Immature natural killer cell (primary cell): Measurements from ENCODE around the gene CES3. TPM values are rescaled to one million over a fixed set of nuclear protein-coding genes. Genes with fewer than 3 reads are reported as not detected.

Experiments
- DNase-seq, 3 donors: peaks; one replicate each; pipeline ENCODE4 v3.0.0; 2022; ENCODE audit warnings: mixed read lengths in 1 of 3
- H3K27ac Mint-ChIP-seq, 6 donors: one replicate each; pipeline ENCODE4 v1.8.0; 2020; ENCODE audit warnings: mixed read lengths in 6 of 6, mild to moderate bottlenecking in 5 of 6, inconsistent platforms in 4 of 6, moderate library complexity in 3 of 6
- H3K27me3 Mint-ChIP-seq, 3 donors: one replicate each; pipeline ENCODE4 v1.8.0; 2020 to 2021; ENCODE audit warnings: low read depth in 3 of 3, mild to moderate bottlenecking in 3 of 3, mixed read lengths in 3 of 3, moderate library complexity in 3 of 3, inconsistent platforms in 1 of 3
- H3K36me3 Mint-ChIP-seq, 3 donors: one replicate each; pipeline ENCODE4 v1.8.0; 2020; ENCODE audit warnings: mixed read lengths in 3 of 3, inconsistent platforms in 2 of 3, mild to moderate bottlenecking in 2 of 3
- H3K4me1 Mint-ChIP-seq, 2 donors: one replicate each; pipeline ENCODE4 v1.8.0; 2020; ENCODE audit warnings: inconsistent platforms in 2 of 2, mild to moderate bottlenecking in 2 of 2, mixed read lengths in 2 of 2, moderate library complexity in 1 of 2
- H3K4me3 Mint-ChIP-seq, 5 donors: one replicate each; pipeline ENCODE4 v1.8.0; 2020; ENCODE audit warnings: mild to moderate bottlenecking in 5 of 5, mixed read lengths in 5 of 5, inconsistent platforms in 3 of 5, moderate library complexity in 3 of 5
- H3K9me3 Mint-ChIP-seq, 6 donors: one replicate each; pipeline ENCODE4 v1.8.0; 2020; ENCODE audit warnings: mild to moderate bottlenecking in 6 of 6, mixed read lengths in 6 of 6, inconsistent platforms in 4 of 6, moderate library complexity in 3 of 6
- polyA plus RNA-seq, 3 donors: library from polyadenylated mRNA; unstranded; fragments of 300-500 nt; fragmentation: Illumina TruSeq; gene quantifications; one replicate each; pipeline ENCODE4 v1.2.3, GENCODE V29; 2021

Gene CES3, protein sequence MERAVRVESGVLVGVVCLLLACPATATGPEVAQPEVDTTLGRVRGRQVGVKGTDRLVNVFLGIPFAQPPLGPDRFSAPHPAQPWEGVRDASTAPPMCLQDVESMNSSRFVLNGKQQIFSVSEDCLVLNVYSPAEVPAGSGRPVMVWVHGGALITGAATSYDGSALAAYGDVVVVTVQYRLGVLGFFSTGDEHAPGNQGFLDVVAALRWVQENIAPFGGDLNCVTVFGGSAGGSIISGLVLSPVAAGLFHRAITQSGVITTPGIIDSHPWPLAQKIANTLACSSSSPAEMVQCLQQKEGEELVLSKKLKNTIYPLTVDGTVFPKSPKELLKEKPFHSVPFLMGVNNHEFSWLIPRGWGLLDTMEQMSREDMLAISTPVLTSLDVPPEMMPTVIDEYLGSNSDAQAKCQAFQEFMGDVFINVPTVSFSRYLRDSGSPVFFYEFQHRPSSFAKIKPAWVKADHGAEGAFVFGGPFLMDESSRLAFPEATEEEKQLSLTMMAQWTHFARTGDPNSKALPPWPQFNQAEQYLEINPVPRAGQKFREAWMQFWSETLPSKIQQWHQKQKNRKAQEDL
- polyA plus RNA-seq: not detected

DNA sequence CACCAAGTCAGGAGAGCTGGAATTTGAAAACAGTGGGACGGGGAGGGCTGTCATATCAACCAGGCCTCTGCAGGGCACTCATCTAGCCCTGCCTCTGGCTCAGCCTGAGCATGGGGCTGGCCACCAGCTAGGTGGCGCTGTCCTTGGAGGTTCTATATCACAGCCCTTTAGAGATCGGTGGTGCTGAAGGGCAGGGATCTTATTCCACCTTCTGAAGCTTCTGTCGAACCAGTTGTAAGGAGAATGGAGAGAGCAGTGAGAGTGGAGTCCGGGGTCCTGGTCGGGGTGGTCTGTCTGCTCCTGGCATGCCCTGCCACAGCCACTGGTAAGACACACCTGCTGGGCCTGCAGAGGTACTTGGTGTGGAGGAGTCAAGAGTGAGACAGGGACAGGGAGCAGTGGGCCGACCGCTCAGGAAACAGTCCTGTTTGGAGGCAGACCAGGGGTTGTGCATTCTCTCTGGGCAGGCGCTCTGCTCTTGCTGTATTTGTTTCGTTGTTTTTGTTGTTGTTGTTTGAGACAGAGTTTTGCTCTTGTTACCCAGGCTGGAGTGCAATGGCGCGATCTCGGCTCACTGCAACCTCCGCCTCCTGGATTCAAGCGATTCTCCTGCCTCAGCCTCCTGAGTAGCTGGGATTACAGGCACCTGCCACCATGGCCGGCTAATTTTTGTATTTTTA lies at the start of gene CES3:
TSS of gene CES3 (plus strand) at position 202 of the 680 bp plus-strand sequence. CDS start at position 244, 42 bp downstream.
- H3K9me3 Mint-ChIP-seq: no peaks in the 10 kb centered on the region
- DNase-seq: peak in 1 of 3 donors; percentile 30
- peaks cover 0 to 7% (median 1%) of the 10 kb centered on the region in 3 donors for H3K27me3 Mint-ChIP-seq
- H3K36me3 Mint-ChIP-seq: no peaks in the 10 kb centered on the region
- H3K4me1 Mint-ChIP-seq: no peaks in the 10 kb centered on the region
- peak within 1 kb of the TSS in 1 of 6 donors; percentile 55 for H3K27ac Mint-ChIP-seq
- no peak within 1 kb of the TSS for H3K4me3 Mint-ChIP-seq

DNA sequence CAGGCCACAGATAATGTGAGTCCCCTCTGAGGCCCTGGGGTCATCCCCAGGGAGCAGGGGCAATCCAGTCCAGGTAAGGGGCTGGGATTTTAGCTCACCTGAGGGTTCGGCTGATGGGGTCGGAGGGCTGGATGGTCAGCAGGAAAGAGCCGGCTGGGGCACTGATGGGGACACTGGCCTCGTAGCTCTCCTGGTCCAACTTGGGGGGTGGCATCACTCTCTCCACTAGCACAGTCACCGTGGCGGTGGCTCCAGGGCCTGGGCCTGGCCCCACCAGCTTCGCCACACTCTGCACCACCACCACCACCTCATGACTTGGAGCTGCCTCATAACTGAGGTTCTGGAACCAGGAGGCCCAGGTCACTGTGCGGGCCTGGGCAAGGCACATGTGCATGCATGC lies 49.3 kb upstream of the CES3 start:
- no peak overlapping the region for H3K27ac Mint-ChIP-seq
- H3K4me1 Mint-ChIP-seq: no peaks in the 10 kb centered on the region
- H3K27me3 Mint-ChIP-seq: peaks cover 0 to 3% (median 2%) of the 10 kb centered on the region in 3 donors
- no peak overlapping the region for H3K4me3 Mint-ChIP-seq
- H3K36me3 Mint-ChIP-seq: no peaks in the 10 kb centered on the region
- H3K9me3 Mint-ChIP-seq: peaks cover 0 to 1% (median 0%) of the 10 kb centered on the region in 6 donors
- DNase-seq: no peak

DNA sequence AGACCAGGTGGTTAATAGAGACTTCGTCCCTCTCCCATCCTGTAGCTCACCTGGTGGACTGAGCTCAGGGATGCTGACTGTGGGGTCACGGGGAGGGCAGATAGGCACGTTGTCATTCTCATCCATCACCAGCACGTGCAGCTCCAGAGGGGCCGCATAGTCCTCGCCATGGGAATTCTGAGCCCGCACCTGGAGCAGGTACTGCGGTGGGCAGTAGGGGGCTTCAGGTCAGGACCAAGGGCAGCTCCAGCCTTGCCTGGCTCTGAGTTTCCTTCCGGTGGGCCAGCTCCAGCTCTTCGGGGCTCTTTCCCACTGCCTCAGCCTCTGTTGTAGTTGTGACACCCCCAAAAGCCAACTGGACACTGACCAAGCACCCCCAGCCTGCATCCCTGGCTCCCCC lies 48.0 kb upstream of the CES3 start:
- no peak for DNase-seq
- H3K4me3 Mint-ChIP-seq: no peak overlapping the region
- peaks cover 0 to 3% (median 2%) of the 10 kb centered on the region in 3 donors for H3K27me3 Mint-ChIP-seq
- no peaks in the 10 kb centered on the region for H3K4me1 Mint-ChIP-seq
- H3K36me3 Mint-ChIP-seq: no peaks in the 10 kb centered on the region
- H3K27ac Mint-ChIP-seq: no peak overlapping the region
- H3K9me3 Mint-ChIP-seq: peaks cover 0 to 1% (median 0%) of the 10 kb centered on the region in 6 donors

DNA sequence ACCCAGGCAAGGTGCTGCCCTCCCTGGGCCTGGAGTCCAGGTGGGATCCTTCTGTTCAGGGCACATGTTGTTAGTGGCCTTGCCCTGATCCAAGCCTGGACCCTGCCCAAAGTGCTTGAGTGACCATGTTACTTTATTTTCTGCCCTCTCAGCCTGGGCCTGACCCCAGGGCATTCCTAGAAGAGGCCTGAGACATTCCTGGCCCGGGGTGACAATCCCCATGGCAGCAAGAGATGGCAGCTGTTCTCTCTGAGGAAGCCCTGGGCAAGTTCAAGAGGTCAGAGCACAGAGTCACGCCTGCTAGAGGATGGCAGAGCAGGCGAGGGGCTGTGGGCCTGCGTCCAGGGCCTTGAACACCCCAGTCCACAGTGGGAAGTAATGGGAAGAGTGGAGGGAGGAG lies 47.4 kb upstream of the CES3 start:
- peaks cover 0 to 4% (median 3%) of the 10 kb centered on the region in 3 donors for H3K27me3 Mint-ChIP-seq
- DNase-seq: no peak
- H3K4me1 Mint-ChIP-seq: no peaks in the 10 kb centered on the region
- no peaks in the 10 kb centered on the region for H3K36me3 Mint-ChIP-seq
- H3K9me3 Mint-ChIP-seq: peaks cover 0 to 1% (median 0%) of the 10 kb centered on the region in 6 donors
- no peak overlapping the region for H3K27ac Mint-ChIP-seq
- no peak overlapping the region for H3K4me3 Mint-ChIP-seq

DNA sequence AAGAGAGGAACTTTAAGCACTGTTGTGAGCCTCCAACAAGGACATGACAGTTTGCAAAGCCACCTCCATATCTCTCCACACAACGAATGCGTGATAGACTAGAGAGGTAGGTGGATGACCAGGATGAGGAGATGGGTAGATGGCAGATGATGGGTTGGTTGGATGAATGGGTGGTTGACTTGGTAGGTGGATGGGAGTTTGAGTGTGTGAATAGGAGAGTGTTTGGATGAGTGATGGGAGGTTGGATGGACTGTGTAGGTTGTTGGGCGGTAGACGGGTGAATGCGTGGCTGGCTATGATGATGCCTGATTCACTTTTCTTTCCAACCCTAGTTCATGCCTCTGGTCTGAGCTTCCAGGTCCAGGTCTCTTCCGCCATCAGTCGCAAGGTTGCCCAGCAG lies 46.5 kb upstream of the CES3 start:
- H3K4me3 Mint-ChIP-seq: no peak overlapping the region
- H3K27me3 Mint-ChIP-seq: peaks cover 3 to 4% (median 3%) of the 10 kb centered on the region in 3 donors
- H3K27ac Mint-ChIP-seq: peak overlapping the region in 1 of 6 donors; percentile 49
- no peak for DNase-seq
- H3K4me1 Mint-ChIP-seq: no peaks in the 10 kb centered on the region
- H3K9me3 Mint-ChIP-seq: peaks cover 0 to 1% (median 0%) of the 10 kb centered on the region in 6 donors
- no peaks in the 10 kb centered on the region for H3K36me3 Mint-ChIP-seq

DNA sequence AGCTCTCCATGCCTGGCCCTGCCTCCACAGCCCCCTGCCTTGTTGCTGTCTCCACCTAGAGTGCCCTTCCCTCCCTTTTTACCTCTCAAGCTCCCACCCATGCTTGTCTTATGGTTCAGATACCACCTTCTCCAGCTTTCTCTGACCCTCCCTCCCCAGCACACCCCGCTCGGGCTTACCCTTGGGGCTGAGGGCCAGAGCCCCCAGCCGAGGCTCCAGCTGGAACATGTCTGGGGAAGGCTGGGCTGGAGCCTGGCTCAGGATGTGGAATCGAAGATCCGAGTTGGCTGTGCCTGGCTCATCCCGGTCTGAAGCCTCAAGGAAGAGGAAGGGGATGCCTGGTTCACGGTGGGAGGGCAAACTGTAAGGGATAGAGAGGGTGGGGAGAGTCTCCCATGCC lies 46.0 kb upstream of the CES3 start:
- H3K9me3 Mint-ChIP-seq: peaks cover 0 to 1% (median 0%) of the 10 kb centered on the region in 6 donors
- no peak overlapping the region for H3K4me3 Mint-ChIP-seq
- no peak overlapping the region for H3K27ac Mint-ChIP-seq
- H3K27me3 Mint-ChIP-seq: peaks cover 3 to 4% (median 3%) of the 10 kb centered on the region in 3 donors
- no peaks in the 10 kb centered on the region for H3K4me1 Mint-ChIP-seq
- H3K36me3 Mint-ChIP-seq: no peaks in the 10 kb centered on the region
- DNase-seq: no peak

DNA sequence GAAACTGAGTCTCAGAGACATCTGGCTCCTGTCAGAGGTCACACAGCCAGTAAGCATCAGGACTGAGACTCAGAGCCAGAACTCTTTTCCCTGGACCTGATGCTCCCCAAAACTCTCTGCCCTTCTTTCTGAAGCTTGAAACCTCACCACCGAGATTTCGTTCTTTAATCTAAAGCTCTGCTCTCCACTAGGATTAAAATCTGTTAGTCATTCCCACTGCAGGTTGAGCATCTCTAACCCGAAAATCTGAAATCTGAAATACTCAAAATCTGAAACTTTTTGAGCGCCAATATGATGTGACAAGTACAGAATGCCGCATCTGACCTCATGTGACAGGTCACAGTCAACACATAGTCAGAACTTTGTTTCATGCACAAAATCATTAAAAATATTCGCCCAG lies 44.5 kb upstream of the CES3 start:
- Mint-ChIP-seq H3K36me3 (no peaks in the 10 kb centered on the region), H3K4me1 (no peaks in the 10 kb centered on the region), H3K9me3 (peaks cover 0 to 1% (median 0%) of the 10 kb centered on the region in 6 donors), H3K4me3 (no peak overlapping the region), H3K27me3 (peaks cover 3 to 9% (median 8%) of the 10 kb centered on the region in 3 donors), H3K27ac (no peak overlapping the region)
- DNase-seq: no peak

DNA sequence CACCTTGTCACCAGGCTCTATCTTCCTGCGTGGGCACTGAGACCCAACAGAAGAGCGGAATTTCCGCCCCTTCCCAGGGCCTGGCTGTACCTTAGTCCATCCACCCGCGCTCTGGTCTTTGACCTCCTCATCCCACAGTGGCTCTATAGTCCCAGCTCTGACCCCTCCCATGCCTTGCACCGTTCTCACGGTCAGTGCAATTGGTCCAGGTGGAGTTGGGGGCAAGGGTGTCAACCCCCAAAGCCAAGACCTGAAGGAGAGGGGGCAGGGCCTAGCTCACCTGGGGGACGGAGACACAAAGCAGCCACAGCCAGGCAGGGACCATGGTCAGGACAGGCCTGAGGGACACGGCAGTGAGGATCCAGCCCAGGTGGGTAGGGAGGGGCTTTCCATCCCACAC lies 43.3 kb upstream of the CES3 start:
- no peak overlapping the region for H3K27ac Mint-ChIP-seq
- H3K4me3 Mint-ChIP-seq: no peak overlapping the region
- H3K36me3 Mint-ChIP-seq: no peaks in the 10 kb centered on the region
- H3K4me1 Mint-ChIP-seq: no peaks in the 10 kb centered on the region
- H3K9me3 Mint-ChIP-seq: peaks cover 0 to 1% (median 0%) of the 10 kb centered on the region in 6 donors
- peaks cover 3 to 9% (median 8%) of the 10 kb centered on the region in 3 donors for H3K27me3 Mint-ChIP-seq
- DNase-seq: no peak

DNA sequence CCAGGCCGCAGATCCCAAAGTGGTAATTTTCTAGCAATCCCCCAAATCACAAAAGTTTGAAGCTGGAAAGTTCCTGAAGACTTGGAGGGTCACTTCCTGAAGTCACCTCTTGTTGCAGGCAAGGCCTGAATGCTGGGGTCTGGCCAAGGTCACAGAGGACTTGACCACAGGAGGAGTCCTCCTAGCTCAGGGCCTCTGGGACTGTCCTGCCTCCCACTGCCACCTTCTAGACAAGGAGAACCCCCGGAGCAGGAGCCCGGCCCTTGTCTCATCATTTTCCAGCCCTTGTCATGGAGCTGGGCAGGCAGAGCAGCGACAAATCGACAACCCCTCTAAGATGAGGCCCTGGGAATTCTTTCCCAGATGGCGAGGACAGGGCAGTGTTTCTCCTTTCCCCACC lies 42.7 kb upstream of the CES3 start:
- Mint-ChIP-seq H3K27me3 (peaks cover 0 to 9% (median 9%) of the 10 kb centered on the region in 3 donors), H3K4me1 (no peaks in the 10 kb centered on the region), H3K36me3 (no peaks in the 10 kb centered on the region), H3K9me3 (peaks cover 0 to 1% (median 0%) of the 10 kb centered on the region in 6 donors), H3K27ac (no peak overlapping the region), H3K4me3 (no peak overlapping the region)
- no peak for DNase-seq

DNA sequence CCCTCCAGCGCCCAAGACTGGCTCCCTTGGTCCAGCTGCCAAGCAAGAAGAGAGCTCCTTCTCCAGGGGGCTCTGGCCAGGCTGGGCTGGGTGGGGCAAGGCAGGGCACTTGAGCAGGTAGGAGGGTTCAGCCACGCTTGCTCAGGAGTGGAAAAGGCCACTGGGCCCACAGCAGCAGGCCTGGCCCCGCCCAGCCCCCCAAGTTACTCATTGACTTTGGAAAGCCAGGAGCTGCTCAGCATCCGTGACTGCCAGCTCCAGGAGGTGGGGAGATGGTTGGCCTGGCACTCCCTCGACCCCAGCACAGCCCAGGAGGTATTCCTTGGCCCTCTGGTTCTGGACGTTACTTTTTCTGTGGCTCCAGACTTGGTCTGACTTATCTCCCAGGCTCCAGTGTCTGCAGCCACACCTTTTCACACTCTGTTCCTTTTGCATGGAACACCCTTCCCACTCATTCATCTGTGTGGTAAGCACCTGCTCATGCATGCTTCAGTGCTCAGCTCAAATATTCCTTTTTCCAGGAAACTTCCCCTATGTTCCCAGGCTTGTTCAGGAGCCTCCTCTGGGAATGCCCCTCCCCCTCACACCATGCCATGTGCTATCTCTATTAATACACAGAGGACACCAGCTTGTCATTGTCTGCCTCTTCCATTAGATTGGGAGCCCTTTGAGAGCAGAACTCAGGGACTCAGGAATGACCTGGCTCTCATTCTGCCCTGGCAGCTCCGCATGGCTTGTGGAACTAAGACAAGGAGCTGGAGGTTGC lies 42.1 kb upstream of the CES3 start, which contains the start of gene CDH16:
TSS of gene CDH16 (minus strand) at position 83 of the 766 bp plus-strand sequence. CDS start 820 bp downstream, outside the sequence.
- Mint-ChIP-seq H3K36me3 (no peaks in the 10 kb centered on the region), H3K9me3 (peaks cover 0 to 1% (median 0%) of the 10 kb centered on the region in 6 donors), H3K27me3 (peaks cover 0 to 12% (median 10%) of the 10 kb centered on the region in 3 donors), H3K4me1 (peaks cover 0 to under 1% of the 10 kb centered on the region in 2 donors), H3K27ac (no peak within 1 kb of the TSS), H3K4me3 (no peak within 1 kb of the TSS)
- no peak for DNase-seq

DNA sequence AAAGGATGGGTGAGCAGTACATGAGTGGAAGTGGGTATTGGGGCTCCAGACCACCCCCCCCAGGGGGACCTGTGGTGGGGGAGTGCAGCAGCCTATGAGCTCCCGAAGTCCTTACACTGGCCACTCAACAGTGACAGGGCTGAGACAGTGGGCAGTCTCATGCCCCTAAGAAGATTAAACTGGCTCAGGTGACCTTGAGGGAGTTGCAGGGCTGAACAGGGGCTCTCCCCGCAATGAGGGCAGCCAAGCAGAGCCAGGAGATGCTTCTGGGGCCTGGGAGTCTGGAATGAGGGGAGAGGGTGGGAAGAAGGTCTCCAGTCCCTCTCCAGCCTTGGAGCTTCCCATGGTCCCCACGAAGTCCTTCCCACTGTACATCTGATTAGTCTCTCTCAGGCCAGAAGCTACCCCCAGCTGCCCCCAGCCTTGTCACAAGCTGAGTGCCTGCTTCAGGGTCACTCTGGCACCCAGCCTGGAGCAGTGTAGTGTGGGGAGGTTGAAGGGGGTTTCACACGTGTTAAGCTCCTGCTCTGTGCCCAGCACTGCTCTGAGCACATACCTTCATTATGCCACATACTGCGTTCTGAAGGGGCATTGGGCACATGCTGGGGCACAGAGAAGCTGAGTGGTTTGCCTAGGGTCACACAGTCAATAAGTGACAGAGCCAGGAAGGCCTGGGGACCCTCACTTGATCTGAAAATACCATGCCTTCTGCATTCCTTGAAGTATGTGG lies 41.3 kb upstream of the CES3 start:
- no peak for DNase-seq
- peaks cover 0 to 12% (median 10%) of the 10 kb centered on the region in 3 donors for H3K27me3 Mint-ChIP-seq
- H3K4me1 Mint-ChIP-seq: peaks cover 0 to 4% of the 10 kb centered on the region in 2 donors
- H3K9me3 Mint-ChIP-seq: peaks cover 0 to 1% (median 0%) of the 10 kb centered on the region in 6 donors
- no peak overlapping the region for H3K27ac Mint-ChIP-seq
- no peak overlapping the region for H3K4me3 Mint-ChIP-seq
- H3K36me3 Mint-ChIP-seq: no peaks in the 10 kb centered on the region

DNA sequence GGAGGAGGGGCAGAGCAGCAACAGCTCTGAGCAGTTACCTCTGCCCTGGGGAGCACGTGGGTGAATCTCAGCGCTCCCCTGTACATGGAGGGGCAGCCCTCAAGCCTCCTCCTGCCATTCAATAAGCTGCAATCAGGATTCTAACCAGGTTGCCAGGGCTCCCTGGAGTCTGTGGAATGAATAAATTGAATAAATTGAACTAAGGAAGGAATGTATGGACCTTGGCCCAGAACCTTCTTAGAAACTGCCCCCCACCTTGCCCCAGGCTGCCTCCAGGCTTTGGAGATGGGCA lies 40.8 kb upstream of the CES3 start:
- DNase-seq: no peak
- Mint-ChIP-seq H3K4me3 (no peak overlapping the region), H3K27me3 (peaks cover 0 to 12% (median 10%) of the 10 kb centered on the region in 3 donors)

More for the DNA sequence above, 40.8 kb upstream of the CES3 start:
- Mint-ChIP-seq H3K4me1 (peaks cover 0 to 4% of the 10 kb centered on the region in 2 donors), H3K36me3 (no peaks in the 10 kb centered on the region), H3K27ac (no peak overlapping the region), H3K9me3 (peaks cover 0 to 1% (median 0%) of the 10 kb centered on the region in 6 donors)
